Mammary epithelial cell (primary cell): ENCODE results near the gene MYO7B.

Experiments used
- CTCF ChIP-seq, 2 donors: IDR thresholded peaks in 1 of 2; conservative IDR thresholded peaks in 1 of 2; 2 replicates each; pipeline ENCODE4 v1.5.1; 2011 to 2012; ENCODE audit warnings: inconsistent platforms in 2 of 2, low read length in 2 of 2, mild to moderate bottlenecking in 2 of 2, control low read depth in 1 of 2, low read depth in 1 of 2; ENCODE audit not compliant: insufficient read depth in 1 of 2; ENCODE audit errors: extremely low read depth in 1 of 2
- EZH2 ChIP-seq: IDR thresholded peaks from 2 replicates; pipeline ENCODE4 v1.6.1; 2012; ENCODE audit warnings: low read length, inconsistent platforms, borderline replicate concordance

GRCh38 chr2:127670957-127671290 is 135.4 kb downstream of the MYO7B start:
- TF ChIP-seq CTCF (conservative IDR thresholded peaks at IDR 0.05 in 1 of 2, IDR thresholded peaks at IDR 0.05 in 1 of 2; ENCODE audit: extremely low read depth in 1 of 2, insufficient read depth in 1 of 2, low read depth in 1 of 2, low read length in 2 of 2) (no peak), EZH2 (no peak)
